ENCODE measurements around the gene SNAP23. TPM values are rescaled to one million over a fixed set of nuclear protein-coding genes. Genes with fewer than 3 reads are reported as not detected.

The SNAP23 gene
- total and polyA plus RNA-seq, 2 of the 8 experiments (the other 6 are each of a cell fraction or from before 2014, with no cell fraction given), result 58.0 to 72.8 TPM

DNA sequence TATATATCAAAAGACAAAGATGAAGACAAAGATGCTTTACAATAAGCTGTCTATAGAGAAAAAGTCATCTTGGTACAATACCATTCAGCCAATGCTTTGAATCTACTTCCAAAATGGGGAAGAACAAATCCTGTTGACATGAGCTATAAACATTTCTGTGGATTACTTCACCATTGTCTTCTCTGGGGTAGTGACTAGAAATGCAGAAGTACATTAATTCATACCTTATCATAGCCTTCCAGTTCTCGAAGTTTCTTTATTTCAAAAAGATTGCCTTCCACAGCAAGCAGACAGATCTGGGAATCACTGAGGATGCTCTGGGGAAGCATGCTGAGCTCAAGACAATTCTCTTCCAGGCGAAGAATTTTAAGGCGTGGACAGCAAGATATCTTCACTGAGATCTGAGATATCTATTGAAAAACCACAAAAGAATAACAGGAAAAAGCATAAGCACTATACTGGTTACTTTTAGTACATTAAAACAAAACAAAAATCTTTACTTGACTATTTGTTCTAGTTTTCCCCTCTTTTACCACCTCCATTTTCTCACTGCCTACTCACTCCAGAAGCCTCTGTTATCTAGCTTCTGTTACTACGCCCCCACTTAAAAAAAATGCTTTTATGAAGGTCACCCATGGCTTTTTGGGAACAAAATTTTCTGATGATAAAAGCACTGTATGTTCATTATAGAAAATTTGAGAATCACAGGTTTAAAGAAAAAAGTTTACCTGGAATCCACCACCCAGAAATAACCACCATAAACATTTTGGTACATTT, 49.6 kb downstream of the SNAP23 start:
- H3K23ac ChIP-seq (ENCODE audit: insufficient read length), result no peak overlapping the region
- H3K4me3 ChIP-seq (ENCODE audit: extremely low read depth in 1 of 4, insufficient read depth in 2 of 4, low read depth in 3 of 4, low read length in 4 of 4), result no peak overlapping the region
- H3K36me3 ChIP-seq (ENCODE audit: control insufficient read depth in 2 of 4, insufficient read depth in 4 of 4, low read length in 3 of 4), result peaks cover 0 to 18% (median 5%) of the 10 kb centered on the region in 4 experiments; a peak in 5 of 8 replicates
- ChIA-PET POLR2A (ENCODE audit: partially characterized antibody) (interaction anchor here (1.0 to 1.9 kb wide), 4 partner anchors 9 to 54 kb away, joined by 3 to 5 read pairs (median 4); partner anchors contain the start of gene ZNF106), CTCF (ENCODE audit: partially characterized antibody) (interaction anchor here (1.4 to 2.3 kb wide), 2 partner anchors 11 to 107 kb away, joined by 3 to 7 read pairs; no protein-coding TSS in a partner anchor)
- no peak overlapping the region for H2BK5ac ChIP-seq (ENCODE audit: low read depth, low read length)
- H3K79me2 ChIP-seq (ENCODE audit: control insufficient read depth in 1 of 2, insufficient read depth in 2 of 2, low read length in 2 of 2), result peaks cover 0 to 11% of the 10 kb centered on the region in 2 experiments; a peak in 3 of 4 replicates
- H2AK5ac ChIP-seq (ENCODE audit: low read depth, low read length), result no peak overlapping the region
- H3K9me3 ChIP-seq (ENCODE audit: insufficient read depth in 2 of 2, low read depth in 1 of 2, low read length in 1 of 2), result no peaks in the 10 kb centered on the region
- no peak overlapping the region for H3K4me2 ChIP-seq (ENCODE audit: insufficient read depth in 1 of 2, low read depth in 2 of 2, low read length in 2 of 2)
- H3K18ac ChIP-seq (ENCODE audit: extremely low read depth, low read length), result no peak overlapping the region
- no peaks in the 10 kb centered on the region for H3K27me3 ChIP-seq (replicated peaks in 1 of 4; ENCODE audit: control insufficient read depth in 3 of 4, extremely low read depth in 1 of 4, insufficient read depth in 3 of 4, low read length in 3 of 4)
- no peaks in the 10 kb centered on the region for H4K20me1 ChIP-seq (replicated peaks in 1 of 2; ENCODE audit: control insufficient read depth in 1 of 2, insufficient read depth in 2 of 2, low read length in 2 of 2)
- DNase-seq (ENCODE audit: low read depth in 1 of 2, low spot score in 2 of 2) (no peak), FAIRE-seq (no peak)
- H3K9ac ChIP-seq (replicated peaks in 1 of 4; ENCODE audit: extremely low read depth in 1 of 4, low read depth in 3 of 4, low read length in 3 of 4), result no peak overlapping the region
- H3K27ac ChIP-seq (ENCODE audit: low read depth, low read length), result no peak overlapping the region
- no peak overlapping the region for H3K4ac ChIP-seq (replicated peaks; ENCODE audit: insufficient read length, low read depth, low read length)
- no peak overlapping the region for H2BK15ac ChIP-seq (ENCODE audit: low read length)
- no peak overlapping the region for H3K56ac ChIP-seq (replicated peaks; ENCODE audit: insufficient read length, low read depth, low read length)
- H2AFZ ChIP-seq (ENCODE audit: low read length), result no peak overlapping the region
- no peak overlapping the region for H4K5ac ChIP-seq (ENCODE audit: insufficient read length, low read depth, low read length)
- H3K14ac ChIP-seq (ENCODE audit: insufficient read length), result no peak overlapping the region
- H2BK20ac ChIP-seq (ENCODE audit: low read length), result no peak overlapping the region
- H3K4me1 ChIP-seq (replicated peaks in 1 of 4; ENCODE audit: control insufficient read depth in 3 of 4, insufficient read depth in 4 of 4, low read length in 3 of 4), result peaks cover 0 to 3% (median 0%) of the 10 kb centered on the region in 4 experiments; a peak in 2 of 7 replicates
- H3K79me1 ChIP-seq (ENCODE audit: low read depth, low read length), result no peaks in the 10 kb centered on the region; the same call in 1 of the 2 replicates
- H4K8ac ChIP-seq (ENCODE audit: extremely low read depth, insufficient read depth, low read length), result no peak overlapping the region
- H2BK12ac ChIP-seq (ENCODE audit: low read depth, low read length), result no peak overlapping the region
- no peak overlapping the region for H2BK120ac ChIP-seq (replicated peaks; ENCODE audit: low read depth, low read length)
- WGBS, 2 experiments (ENCODE audit: extremely low coverage in 1 of 2, insufficient coverage in 1 of 2, insufficient read length in 1 of 2, insufficient replicate concordance in 2 of 2, low coverage in 1 of 2, low lambda C conversion rate in 2 of 2, missing lambda C conversion rate in 1 of 2), result 83% methylated on average over 4 of the region's 4 CpGs; no CpG with 5 or more reads in 1 of the 2 experiments
- no peak overlapping the region for H4K91ac ChIP-seq (replicated peaks; ENCODE audit: insufficient read length, low read length)
- no peaks in the 10 kb centered on the region; the same call in 1 of the 2 replicates for H3K23me2 ChIP-seq (ENCODE audit: low read depth, low read length)
- no peak for TF ChIP-seq FOSL1 (IDR thresholded peaks at IDR 0.05; ENCODE audit: insufficient read depth, low read depth, low read length)
- TF ChIP-seq SP1 (IDR thresholded peaks at IDR 0.05; ENCODE audit: low read depth, low read length), result no peak
- TF ChIP-seq POU5F1 (IDR thresholded peaks at IDR 0.05; ENCODE audit: low read depth, low read length), result no peak
- TF ChIP-seq SIRT6 (IDR thresholded peaks at IDR 0.05; ENCODE audit: low read length), result no peak
- no peak for TF ChIP-seq MAFK (IDR thresholded peaks at IDR 0.05; ENCODE audit: low read depth, low read length)
- TF ChIP-seq HDAC6 (IDR thresholded peaks at IDR 0.05; ENCODE audit: low read depth, low read length), result no peak
- no peak for TF ChIP-seq SP2 (IDR thresholded peaks at IDR 0.05; ENCODE audit: low read length)
- no peak for TF ChIP-seq BCL11A (IDR thresholded peaks at IDR 0.05; ENCODE audit: low read depth in 2 of 2, low read length in 2 of 2)
- no peak for TF ChIP-seq CHD1 (IDR thresholded peaks at IDR 0.05; ENCODE audit: low read depth, low read length)
- TF ChIP-seq ASH2L (IDR thresholded peaks at IDR 0.05; ENCODE audit: low read length), result no peak
- no peak for TF ChIP-seq KDM4A (IDR thresholded peaks at IDR 0.05; ENCODE audit: low read depth, low read length, severe bottlenecking)
- TF ChIP-seq SAP30 (IDR thresholded peaks at IDR 0.05; ENCODE audit: insufficient read depth, insufficient replicate concordance, low read length), result no peak
- no peak for TF ChIP-seq GTF2F1 (IDR thresholded peaks at IDR 0.05; ENCODE audit: borderline replicate concordance, low read depth, low read length)

Data from H1 (cell line).